ENCODE data around the gene DENND5A.

DENND5A gene

GRCh38 chr11:9184516-9184915 lies 80.6 kb downstream of the DENND5A start:
- H3K27ac ChIP-seq = no peak overlapping the region
- TF ChIP-seq CTCF (IDR thresholded peaks at IDR 0.05) = no peak
- no peak overlapping the region for H3K4me3 ChIP-seq
- no peak for DNase-seq (ENCODE audit: low spot score)

- TF ChIP-seq CTCF (IDR thresholded peaks at IDR 0.05) = no peak
- Histone ChIP-seq H3K27ac (no peak overlapping the region), H3K4me3 (no peak overlapping the region)
- DNase-seq (ENCODE audit: low spot score) = no peak
Observed at GRCh38 chr11:9182180-9182871, 82.8 kb downstream of the DENND5A start.

GRCh38 chr11:9180784-9181183 lies 84.4 kb downstream of the DENND5A start:
- TF ChIP-seq CTCF (IDR thresholded peaks at IDR 0.05) = no peak
- Histone ChIP-seq H3K4me3 (no peak overlapping the region), H3K27ac (no peak overlapping the region)
- no peak for DNase-seq (ENCODE audit: low spot score)

GRCh38 chr11:9179141-9179540 lies 86.0 kb downstream of the DENND5A start:
- Histone ChIP-seq H3K4me3 (no peak overlapping the region), H3K27ac (no peak overlapping the region)
- no peak for TF ChIP-seq CTCF (IDR thresholded peaks at IDR 0.05)
- no peak for DNase-seq (ENCODE audit: low spot score)

- no peak overlapping the region for H3K4me3 ChIP-seq
- TF ChIP-seq CTCF (IDR thresholded peaks at IDR 0.05) = no peak
- no peak for DNase-seq (ENCODE audit: low spot score)
Observed at GRCh38 chr11:9178716-9179115, 86.4 kb downstream of the DENND5A start.

GRCh38 chr11:9177438-9178091 lies 87.6 kb downstream of the DENND5A start:
- DNase-seq (ENCODE audit: low spot score) = no peak
- no peak overlapping the region for H3K27ac ChIP-seq
- TF ChIP-seq CTCF (IDR thresholded peaks at IDR 0.05) = no peak

More at GRCh38 chr11:9178716-9179115, 86.4 kb downstream of the DENND5A start:
- no peak overlapping the region for H3K27ac ChIP-seq

GRCh38 chr11:9176550-9176949 lies 88.6 kb downstream of the DENND5A start:
- no peak for TF ChIP-seq CTCF (IDR thresholded peaks at IDR 0.05)
- DNase-seq (ENCODE audit: low spot score) = no peak
- no peak overlapping the region for H3K4me3 ChIP-seq
- no peak overlapping the region for H3K27ac ChIP-seq

More at GRCh38 chr11:9177438-9178091, 87.6 kb downstream of the DENND5A start:
- no peak overlapping the region for H3K4me3 ChIP-seq

Data from coronary artery (tissue), 2 donors.